NB4 (cell line): ENCODE results near the gene FOXJ1.

Experiments
- CTCF ChIP-seq: IDR thresholded peaks from one replicate; pipeline ENCODE4 v1.5.1; 2012; ENCODE audit warnings: low read depth, low read length
- POLR2A ChIP-seq: IDR thresholded peaks from 2 replicates; pipeline ENCODE4 v1.6.1; 2011; ENCODE audit warnings: mild to moderate bottlenecking; ENCODE audit not compliant: insufficient read length; ENCODE audit errors: extremely low read depth
- TF ChIP-seq, protein P1 (sequence below): IDR thresholded peaks from 2 replicates; pipeline ENCODE4 v1.6.1; 2011; ENCODE audit warnings: low read depth, low read length

GRCh38 chr17:76094046-76094445 is 47.0 kb downstream of the FOXJ1 start:
- TF ChIP-seq CTCF = no peak
- TF ChIP-seq, protein P1, sequence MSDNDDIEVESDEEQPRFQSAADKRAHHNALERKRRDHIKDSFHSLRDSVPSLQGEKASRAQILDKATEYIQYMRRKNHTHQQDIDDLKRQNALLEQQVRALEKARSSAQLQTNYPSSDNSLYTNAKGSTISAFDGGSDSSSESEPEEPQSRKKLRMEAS = no peak
- no peak for TF ChIP-seq POLR2A
